WI38 (cell line): Measurements from ENCODE around the gene TOM1.

Source experiments
- H3K4me3 ChIP-seq: 2 replicates; pipeline ENCODE4 v1.5.1; 2011; ENCODE audit warnings: low read depth, mild to moderate bottlenecking, control low read depth, low read length
- CTCF ChIP-seq: IDR thresholded peaks from 2 replicates; pipeline ENCODE4 v1.5.1; 2012; ENCODE audit warnings: low read depth, mild to moderate bottlenecking, control low read depth, low read length

TOM1 gene

DNA sequence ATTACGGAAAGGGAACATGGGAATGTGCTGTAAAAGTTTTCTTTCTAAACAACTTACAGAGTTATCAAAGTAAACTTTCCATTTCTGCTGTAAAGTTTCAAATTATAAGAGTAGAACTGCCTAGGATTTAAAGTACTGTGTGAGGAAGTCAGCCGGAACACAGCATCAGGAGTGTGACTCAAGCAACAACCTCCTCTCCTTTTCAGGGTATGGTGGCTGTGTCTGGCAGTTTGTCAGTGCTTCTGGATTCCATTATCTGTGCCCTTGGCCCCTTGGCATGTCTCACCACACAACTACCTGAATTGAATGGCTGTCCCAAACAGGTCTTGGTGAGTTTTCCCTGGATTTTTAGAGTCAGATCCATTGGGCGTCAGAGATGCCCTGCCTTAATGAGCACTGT, 6.9 kb upstream of the TOM1 start:
- no peak overlapping the region for H3K4me3 ChIP-seq
- no peak for TF ChIP-seq CTCF

- no peak overlapping the region for H3K4me3 ChIP-seq
- TF ChIP-seq CTCF = no peak
Observed at GRCh38 chr22:35296051-35296450, 3.6 kb upstream of the TOM1 start.

DNA sequence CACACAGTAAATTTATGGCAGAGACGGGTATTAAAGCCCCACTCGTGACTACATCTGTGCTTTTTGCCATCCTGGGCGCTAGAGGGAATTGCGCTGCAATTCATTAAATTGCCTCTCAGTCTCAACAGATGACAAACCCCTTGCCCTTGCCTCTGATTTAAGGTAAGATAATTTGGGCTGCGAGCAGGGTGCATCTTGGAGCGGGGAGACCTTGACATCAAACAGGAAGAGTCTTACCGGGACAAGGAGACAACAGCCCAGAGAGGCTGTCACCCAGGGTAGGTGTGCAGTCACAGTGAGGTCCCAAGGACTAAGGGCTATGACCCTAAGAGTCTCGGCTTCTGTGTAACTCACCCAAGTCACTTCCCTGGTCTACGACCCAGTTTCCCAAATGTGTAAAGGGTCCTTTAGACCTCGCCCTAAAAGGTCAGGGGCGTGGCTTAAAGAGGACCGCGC, 449 bp upstream of the TOM1 start:
- no peak for TF ChIP-seq CTCF
- peak overlapping the region; percentile 71 for H3K4me3 ChIP-seq

DNA sequence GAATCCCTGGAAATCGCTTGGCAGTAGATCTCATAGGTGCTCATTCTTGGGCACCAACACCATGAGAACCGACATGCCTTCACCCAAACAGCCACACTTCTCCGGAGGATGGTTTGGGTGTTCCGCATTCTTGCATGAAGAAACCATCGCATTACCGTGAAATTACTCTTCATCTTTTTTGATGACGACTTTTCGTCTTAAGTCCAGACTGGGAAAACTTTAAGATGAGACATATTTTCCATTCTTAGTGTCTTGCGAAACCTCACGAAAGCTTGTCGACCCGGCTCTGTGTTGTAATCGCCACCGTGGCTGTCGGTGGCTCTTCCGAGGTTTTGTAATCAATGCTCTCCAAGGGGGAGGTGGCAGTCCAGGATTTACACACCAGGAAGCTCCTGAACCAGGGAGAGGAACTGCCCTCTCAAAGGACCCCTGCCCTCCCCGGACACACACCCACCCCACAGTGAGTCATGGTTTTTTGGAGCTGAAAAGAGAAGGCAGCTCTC, 1.7 kb downstream of the TOM1 start:
- H3K4me3 ChIP-seq = peak overlapping the region; percentile 71
- no peak for TF ChIP-seq CTCF

GRCh38 chr22:35303029-35303624, 3.4 kb downstream of the TOM1 start:
- no peak for TF ChIP-seq CTCF
- H3K4me3 ChIP-seq = no peak overlapping the region

GRCh38 chr22:35305525-35306070, 5.9 kb downstream of the TOM1 start:
- no peak overlapping the region for H3K4me3 ChIP-seq
- no peak for TF ChIP-seq CTCF

DNA sequence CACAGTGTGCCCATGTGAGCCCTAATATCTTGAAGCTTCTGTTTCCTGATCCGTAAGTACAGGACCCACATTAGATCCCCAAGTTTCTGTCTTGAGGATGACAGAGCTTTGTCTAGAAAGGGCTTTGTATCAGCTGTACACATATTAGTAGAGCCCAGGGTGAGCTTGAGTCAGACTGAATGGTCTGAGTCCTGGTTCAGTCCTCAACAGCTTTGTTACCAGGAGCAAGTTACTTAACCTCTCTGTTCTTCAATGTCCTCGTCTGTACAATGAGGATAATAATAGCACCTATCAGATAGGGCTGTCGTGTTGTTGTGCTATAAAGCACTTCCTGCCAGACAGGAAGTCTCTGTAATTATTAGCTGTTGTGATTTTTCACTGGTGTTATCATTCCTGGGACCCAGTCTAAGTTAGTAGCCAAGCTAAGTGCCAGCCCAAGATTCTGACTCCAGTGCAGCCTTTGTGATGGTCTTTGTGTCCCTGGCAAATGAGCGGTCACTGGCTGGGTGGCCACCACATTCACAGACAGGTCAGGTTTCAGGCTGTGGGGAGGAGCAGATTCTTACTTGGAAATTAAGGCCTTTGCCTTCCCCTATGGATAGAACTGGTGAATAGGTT, 6.8 kb downstream of the TOM1 start:
- H3K4me3 ChIP-seq = no peak overlapping the region
- no peak for TF ChIP-seq CTCF
